Stimulated activated CD4-positive, alpha-beta T cell treated with anti-CD3 and anti-CD28 coated beads, Interleukin-2, amount 100 ng/mL, for 24 hours (primary cell): ENCODE measurements around the gene STX17.
"Not testable (repeated sequence)": the region's sequence is repeated elsewhere in the genome, so short reads cannot be mapped to it uniquely, and the experiment has no call there.

Source experiments
- DNase-seq, 2 donors: peaks; one replicate each; pipeline ENCODE4 v3.0.0-alpha.2; 2020

The STX17 gene

DNA sequence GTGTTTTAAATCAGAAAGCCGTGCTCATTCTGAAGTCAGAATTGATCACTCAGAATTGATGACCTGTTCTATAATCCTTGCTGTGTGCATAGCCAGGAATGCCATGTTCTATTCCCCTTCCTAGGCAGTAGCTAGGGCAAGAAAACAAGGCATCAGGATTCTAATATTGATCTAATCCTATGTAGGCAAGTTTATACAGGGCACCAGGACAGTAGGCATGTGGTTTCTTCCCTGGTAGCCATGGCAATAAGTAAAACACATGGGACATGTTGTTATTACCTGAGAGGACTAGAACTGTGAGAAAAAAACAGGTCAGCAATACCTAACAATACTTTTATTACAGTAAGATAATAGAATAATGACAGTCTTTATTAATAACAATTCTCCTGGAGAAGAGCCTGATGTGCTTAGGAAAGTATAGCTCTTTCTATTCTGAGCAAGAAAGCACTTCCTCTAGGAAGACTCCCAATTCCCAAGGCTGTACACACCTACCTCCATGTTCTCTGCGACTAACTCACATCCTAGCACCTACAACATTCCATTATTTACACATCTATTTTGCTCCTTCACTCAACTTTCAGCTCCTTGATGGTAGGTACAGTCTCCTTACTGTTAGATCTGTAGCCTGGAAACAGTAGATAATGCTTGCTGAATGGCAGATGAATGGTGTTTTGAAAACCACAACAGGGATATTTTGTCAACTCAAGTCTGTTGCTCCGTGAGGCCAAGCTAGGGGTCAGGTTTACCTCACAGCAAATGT, 70.8 kb downstream of the STX17 start:
- DNase-seq, result no peak

- no peak for DNase-seq
Measured at GRCh38 chr9:99978221-99978620, 71.8 kb downstream of the STX17 start.

GRCh38 chr9:99980598-99980997, 74.1 kb downstream of the STX17 start:
- DNase-seq, result no peak

DNA sequence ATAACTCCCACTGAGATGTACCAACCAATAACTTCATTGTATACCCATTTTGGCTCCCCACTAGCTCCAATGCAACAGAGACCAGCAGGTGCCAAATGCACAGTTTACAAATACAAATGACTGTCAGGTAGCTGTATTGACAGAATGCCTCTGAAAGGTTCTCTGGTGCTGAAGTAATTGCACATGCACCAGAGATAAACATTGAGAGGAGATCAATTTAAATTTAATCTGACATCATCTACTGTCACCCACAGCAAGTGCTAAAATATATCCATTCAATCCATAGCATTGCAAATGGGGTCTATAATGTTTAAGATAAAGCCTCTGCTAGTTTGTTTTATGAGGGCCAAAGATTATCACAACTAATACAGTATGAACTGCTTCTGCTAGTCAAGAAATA, 80.2 kb downstream of the STX17 start:
- DNase-seq, result no peak

DNA sequence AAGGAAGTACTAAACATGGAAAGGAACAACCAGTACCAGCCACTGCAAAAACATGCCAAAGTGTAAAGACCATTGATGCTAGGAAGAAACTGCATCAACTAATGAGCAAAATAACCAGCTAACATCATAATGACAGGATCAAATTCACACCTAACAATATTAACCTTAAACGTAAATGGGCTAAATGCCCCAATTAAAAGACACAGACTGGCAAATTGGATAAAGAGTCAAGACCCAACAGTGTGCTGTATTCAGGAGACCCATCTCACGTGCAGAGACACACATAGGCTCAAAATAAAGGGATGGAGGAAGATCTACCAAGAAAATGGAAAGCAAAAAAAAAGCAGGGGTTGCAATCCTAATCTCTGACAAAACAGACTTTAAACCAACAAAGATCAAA, 84.1 kb downstream of the STX17 start:
- not testable (repeated sequence) for DNase-seq

GRCh38 chr9:99998266-99998665, 91.8 kb downstream of the STX17 start:
- no peak for DNase-seq

DNA sequence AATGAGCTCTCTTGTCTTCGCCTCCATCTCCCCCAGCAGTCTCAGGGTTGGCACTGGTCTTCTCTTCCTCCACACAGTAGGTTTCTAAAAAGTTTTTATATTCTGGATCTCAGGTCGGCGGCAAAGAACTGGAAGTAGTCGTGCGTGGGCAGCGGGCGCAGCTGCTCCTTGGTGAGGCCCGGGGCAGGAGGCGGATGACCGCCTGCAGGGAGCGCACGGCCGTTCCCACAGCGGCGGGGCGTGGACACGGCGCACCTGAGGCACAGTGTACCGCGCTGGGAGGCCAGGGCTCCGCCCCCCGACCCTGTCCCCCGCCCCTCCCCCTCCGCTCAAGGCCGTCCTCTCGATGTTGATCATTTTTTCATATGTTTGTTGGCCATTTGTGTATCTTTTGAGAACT, 92.4 kb downstream of the STX17 start:
- no peak for DNase-seq

GRCh38 chr9:99999797-100000196, 93.3 kb downstream of the STX17 start:
- no peak for DNase-seq

DNA sequence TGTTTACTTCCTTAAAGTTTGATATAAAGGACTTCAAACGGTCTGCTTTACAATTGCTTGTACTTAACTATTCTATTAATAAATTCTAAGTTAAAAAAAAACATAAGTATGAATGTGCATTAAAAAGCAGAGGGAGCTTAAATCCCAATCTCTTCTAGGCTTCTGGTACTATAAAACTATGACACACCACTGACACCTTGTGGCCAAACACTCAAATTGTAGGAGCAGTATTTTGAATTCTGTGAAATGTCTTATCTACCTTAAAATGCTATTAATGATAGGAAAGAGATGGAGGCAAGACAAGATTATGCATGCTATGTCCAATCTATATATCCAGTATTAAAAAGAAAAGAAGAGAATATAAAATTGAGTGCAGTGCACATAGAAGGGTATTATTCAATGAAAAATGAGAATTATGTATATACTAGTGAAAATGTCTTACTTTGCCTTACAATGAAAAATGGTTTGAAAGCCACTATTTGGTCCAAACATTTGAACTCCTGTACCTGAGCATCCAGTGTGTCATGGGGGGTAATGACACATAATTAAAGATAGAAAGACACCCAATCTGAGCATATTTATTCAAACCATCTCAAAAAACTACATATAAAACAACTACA, 104.7 kb downstream of the STX17 start:
- peak; percentile 10 to 49 for DNase-seq

DNA sequence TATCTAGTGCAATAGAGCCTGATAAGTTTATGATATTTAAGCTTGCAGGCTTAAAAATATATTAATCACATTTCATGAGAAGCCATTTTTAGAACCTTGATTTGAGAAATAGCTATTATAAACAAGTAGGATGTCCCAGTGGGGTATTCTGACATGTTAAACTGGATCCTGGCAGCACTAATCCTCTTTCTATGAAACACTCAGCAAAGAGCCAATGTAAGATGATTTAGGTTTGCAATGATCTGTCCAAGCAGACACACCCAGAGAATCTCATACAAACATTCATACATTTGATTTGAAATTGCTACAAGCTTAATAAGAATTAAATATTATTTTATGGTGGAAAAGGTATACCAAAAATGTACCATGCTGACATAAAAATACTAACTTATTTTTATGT, 105.8 kb downstream of the STX17 start:
- no peak for DNase-seq

DNA sequence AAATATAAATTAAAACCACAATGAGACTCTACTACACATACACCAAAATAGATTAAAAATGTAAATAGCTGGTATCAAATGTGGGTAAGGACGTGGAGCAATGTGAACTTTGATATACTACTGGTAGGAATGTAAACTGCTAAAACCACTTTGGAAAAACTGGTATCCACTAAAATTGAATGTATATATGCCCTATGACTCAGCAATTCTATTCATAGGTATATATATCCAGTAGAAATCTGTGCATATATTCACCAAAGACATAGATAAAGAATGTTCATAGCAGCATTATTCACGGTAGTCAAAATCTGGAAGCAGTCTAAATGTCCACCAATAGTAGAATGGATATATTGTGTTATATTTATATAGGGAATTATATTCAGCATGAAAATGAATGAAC, 107.1 kb downstream of the STX17 start:
- DNase-seq, result no peak

DNA sequence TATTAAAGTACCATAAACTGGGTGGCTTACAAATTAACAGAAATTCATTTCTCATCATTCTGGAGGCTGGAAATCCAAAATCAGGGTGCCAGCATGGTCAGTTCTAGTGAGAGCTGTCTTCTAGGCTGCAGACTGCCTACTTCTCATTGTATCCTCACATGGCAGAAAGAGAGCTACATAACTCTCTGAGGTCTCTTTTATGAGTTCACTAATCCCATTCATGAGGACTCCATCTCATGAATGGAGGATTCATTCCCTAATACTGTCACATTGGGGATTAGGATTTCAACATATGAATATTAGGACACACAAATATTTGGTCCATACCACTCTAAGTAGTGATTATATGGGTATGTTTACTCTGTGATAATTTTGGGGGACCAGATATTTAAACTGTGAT, 108.4 kb downstream of the STX17 start:
- no peak for DNase-seq

DNA sequence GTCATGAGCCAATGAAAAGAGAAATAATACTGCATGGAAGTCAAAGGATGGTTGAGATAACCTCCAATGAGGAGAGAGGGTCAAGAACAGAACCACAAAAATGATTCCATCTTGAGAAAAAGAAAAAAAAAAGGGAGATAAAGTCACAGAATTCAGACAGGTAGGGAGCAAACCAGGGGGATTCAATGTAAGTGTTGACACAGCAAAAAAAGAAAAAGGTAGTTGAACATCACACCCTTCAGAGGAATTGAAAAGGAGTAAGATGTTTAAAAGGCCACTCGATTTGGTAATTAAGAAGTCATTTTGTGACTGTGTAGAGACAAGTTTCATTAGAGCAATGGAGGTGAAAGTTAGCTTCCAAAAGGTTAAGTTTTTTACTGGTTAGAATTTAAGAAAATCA, 113.1 kb downstream of the STX17 start:
- DNase-seq, result no peak
